Upper lobe of left lung (tissue), 6 donors: Measurements from ENCODE around the gene BSPRY. TPM values are rescaled to one million over a fixed set of nuclear protein-coding genes. Genes with fewer than 3 reads are reported as not detected.

ENCODE experiments used
- ATAC-seq, 2 donors: fragments of 200-7000 bp; cut with Tn5 transposase; one replicate each; pipeline ENCODE4 v1.9.1; 2022; ENCODE audit warnings: mild to moderate bottlenecking in 2 of 2, moderate library complexity in 2 of 2; ENCODE audit not compliant: low FRiP score in 2 of 2
- DNase-seq, 2 donors: peaks; one replicate each; pipeline ENCODE4 v3.0.0-alpha.2; 2019 to 2020
- H3K27ac ChIP-seq, 4 donors: fragments of 200-600 bp; sonication (generic); one replicate each; pipeline ENCODE4 v1.5.1; 2016 to 2019
- H3K27me3 ChIP-seq, 4 donors: fragments of 200-600 bp; sonication (generic); one replicate each; pipeline ENCODE4 v1.5.1; 2017 to 2019
- H3K36me3 ChIP-seq, 4 donors: fragments of 200-600 bp; sonication (generic); one replicate each; pipeline ENCODE4 v1.5.1; 2016 to 2019
- H3K4me1 ChIP-seq, 4 donors: fragments of 200-600 bp; sonication (generic); one replicate each; pipeline ENCODE4 v1.5.1; 2018 to 2019
- H3K4me3 ChIP-seq, 4 donors: fragments of 200-600 bp; sonication (generic); one replicate each; pipeline ENCODE4 v1.5.1; 2017 to 2019; ENCODE audit warnings: mild to moderate bottlenecking in 2 of 4, moderate library complexity in 1 of 4
- H3K9me3 ChIP-seq, 4 donors: fragments of 200-600 bp; sonication (generic); one replicate each; pipeline ENCODE4 v1.5.1; 2018 to 2019
- CTCF ChIP-seq, 6 experiments: fragments of 450-650 bp in 4 of 6; fragments of 200-600 bp in 2 of 6; sonication (generic) in 2 of 6; IDR thresholded peaks; one replicate each; pipeline ENCODE4 v1.5.1; 2016 to 2019; ENCODE audit warnings: antibody characterized with exemption in 6 of 6
- EP300 ChIP-seq, 4 donors: sonication (generic); formaldehyde crosslinking; IDR thresholded peaks; one replicate each; pipeline ENCODE4 v1.5.1; 2017; ENCODE audit warnings: antibody characterized with exemption in 4 of 4, control low read depth in 2 of 4
- POLR2A ChIP-seq, 4 donors: fragments of 450-650 bp; IDR thresholded peaks; one replicate each; pipeline ENCODE4 v1.5.1; 2016 to 2017; ENCODE audit warnings: antibody characterized with exemption in 4 of 4, mild to moderate bottlenecking in 2 of 4
- POLR2AphosphoS5 ChIP-seq, 2 donors: sonication (generic); formaldehyde crosslinking; IDR thresholded peaks; one replicate each; pipeline ENCODE4 v1.5.1; 2017; ENCODE audit warnings: antibody characterized with exemption in 2 of 2
- WGBS, 2 donors: methylation state at CpG; one replicate each; pipeline ENCODE4 v1.1.5; 2017 to 2018; 5-methylcytosine and 5-hydroxymethylcytosine counted together
- total RNA-seq, 6 donors: library from RNA; depleted of rRNA in 4 of 6; stranded (reverse); fragments of >200 nt in 4 of 6; gene quantifications; one replicate each; pipeline versions ENCODE4 v1.1.0 to v1.2.1, GENCODE V29; 2016 to 2021
- donor health status: DM: no; HTN: no; CAD: no; lungs with moderate emphysema.
- donor health status: DM: no; HTN: yes; CAD: no; lungs with severe emphysema.

BSPRY gene
- total RNA-seq: 10 to 100 TPM in 3 of 6 donors, 1 to 10 TPM in 3; 5.2 to 21.1 (median 12.7) TPM

- Histone ChIP-seq H3K36me3 (no peaks in the 10 kb centered on the region), H3K4me3 (peak within 1 kb of the TSS; percentile 8 to 78 (median 70)), H3K27me3 (no peaks in the 10 kb centered on the region), H3K4me1 (peaks cover 12 to 19% (median 16%) of the 10 kb centered on the region in 4 donors), H3K27ac (peak within 1 kb of the TSS in 3 of 4 donors; percentile 17 to 70 (median 28)), H3K9me3 (no peaks in the 10 kb centered on the region)
- WGBS, 2 donors: 4 to 6% methylated on average over 8 to 32 of the region's 71 CpGs
- peak in 2 of 4 donors; percentile 23 to 25 for TF ChIP-seq POLR2A (IDR thresholded peaks at IDR 0.05)
- TF ChIP-seq POLR2AphosphoS5 (IDR thresholded peaks at IDR 0.05): no peak
- DNase-seq (peak; percentile 53 to 89), ATAC-seq (peak; percentile 64 to 67)
Observed at GRCh38 chr9:113349445-113350094, at the start of gene BSPRY. TSS of gene BSPRY (plus strand) at chr9:113349541. CDS start at chr9:113349580, 39 bp downstream.

- ATAC-seq: peak; percentile 21 to 34
- DNase-seq: peak in 1 of 2 donors; percentile 40
- 28 to 36% methylated on average over 8 of the region's 8 CpGs for WGBS, 2 donors
- H3K4me3 ChIP-seq: no peak overlapping the region
- no peak overlapping the region for H3K27ac ChIP-seq
- peaks cover 0 to 6% (median 0%) of the 10 kb centered on the region in 4 donors for H3K4me1 ChIP-seq
- no peaks in the 10 kb centered on the region for H3K36me3 ChIP-seq
- no peaks in the 10 kb centered on the region for H3K27me3 ChIP-seq
- TF ChIP-seq CTCF (IDR thresholded peaks at IDR 0.05): no peak
- TF ChIP-seq POLR2A (IDR thresholded peaks at IDR 0.05): no peak
- no peak for TF ChIP-seq POLR2AphosphoS5 (IDR thresholded peaks at IDR 0.05)
- no peak for TF ChIP-seq EP300 (IDR thresholded peaks at IDR 0.05)
- H3K9me3 ChIP-seq: no peaks in the 10 kb centered on the region
Observed at GRCh38 chr9:113299800-113300292, 49.5 kb upstream of the BSPRY start.

GRCh38 chr9:113301548-113301947, 47.8 kb upstream of the BSPRY start:
- DNase-seq (no peak), ATAC-seq (no peak)
- no peaks in the 10 kb centered on the region for H3K36me3 ChIP-seq
- H3K4me3 ChIP-seq: no peak overlapping the region
- no peak overlapping the region for H3K27ac ChIP-seq
- no peak for TF ChIP-seq POLR2AphosphoS5 (IDR thresholded peaks at IDR 0.05)
- TF ChIP-seq CTCF (IDR thresholded peaks at IDR 0.05): no peak
- no peak for TF ChIP-seq POLR2A (IDR thresholded peaks at IDR 0.05)
- TF ChIP-seq EP300 (IDR thresholded peaks at IDR 0.05): no peak
- no peaks in the 10 kb centered on the region for H3K9me3 ChIP-seq
- WGBS, 2 donors: 88 to 95% methylated on average over 8 of the region's 8 CpGs
- H3K4me1 ChIP-seq: peaks cover 0 to 6% (median 0%) of the 10 kb centered on the region in 4 donors
- no peaks in the 10 kb centered on the region for H3K27me3 ChIP-seq

GRCh38 chr9:113302792-113303418, 46.4 kb upstream of the BSPRY start, which contains the start of gene RNF183:
TSS of gene RNF183 (minus strand) at chr9:113303376. CDS start at chr9:113298184, 5,192 bp downstream.
- no peak for TF ChIP-seq POLR2A (IDR thresholded peaks at IDR 0.05)
- no peak for TF ChIP-seq POLR2AphosphoS5 (IDR thresholded peaks at IDR 0.05)
- TF ChIP-seq EP300 (IDR thresholded peaks at IDR 0.05): no peak
- TF ChIP-seq CTCF (IDR thresholded peaks at IDR 0.05): no peak
- peak in 1 of 2 donors; percentile 61 for DNase-seq
- Histone ChIP-seq H3K27me3 (no peaks in the 10 kb centered on the region), H3K36me3 (no peaks in the 10 kb centered on the region), H3K4me1 (peaks cover 0 to 6% (median 0%) of the 10 kb centered on the region in 4 donors), H3K27ac (no peak within 1 kb of the TSS), H3K9me3 (no peaks in the 10 kb centered on the region), H3K4me3 (no peak within 1 kb of the TSS)
- WGBS, 2 donors: 78 to 81% methylated on average over 24 to 25 of the region's 25 CpGs
- no peak for ATAC-seq

GRCh38 chr9:113306566-113306965, 42.8 kb upstream of the BSPRY start:
- TF ChIP-seq EP300 (IDR thresholded peaks at IDR 0.05): no peak
- TF ChIP-seq POLR2A (IDR thresholded peaks at IDR 0.05): no peak
- no peak for TF ChIP-seq CTCF (IDR thresholded peaks at IDR 0.05)
- TF ChIP-seq POLR2AphosphoS5 (IDR thresholded peaks at IDR 0.05): no peak
- no peak for ATAC-seq
- H3K4me1 ChIP-seq: no peaks in the 10 kb centered on the region
- no peaks in the 10 kb centered on the region for H3K36me3 ChIP-seq
- H3K27me3 ChIP-seq: no peaks in the 10 kb centered on the region
- WGBS, 2 donors: 84 to 95% methylated on average over 1 of the region's 1 CpG
- H3K4me3 ChIP-seq: no peak overlapping the region
- no peaks in the 10 kb centered on the region for H3K9me3 ChIP-seq
- no peak for DNase-seq
- no peak overlapping the region for H3K27ac ChIP-seq
